ENCODE data around the gene TRPV3. TPM values are rescaled to one million over a fixed set of nuclear protein-coding genes. Genes with fewer than 3 reads are reported as not detected.
A peak's percentile ranks its signal among the peaks of the same experiment; 100 is the strongest.

The TRPV3 gene
- total RNA-seq, result under 1 TPM; 0.21 to 0.93 (median 0.45) TPM
- polyA plus RNA-seq, result under 1 TPM; 0.73 to 0.99 TPM

- no peak for TF ChIP-seq CTCF (IDR thresholded peaks at IDR 0.05)
- Histone ChIP-seq H3K4me3 (no peak within 1 kb of the TSS), H3K27me3 (no peaks in the 10 kb centered on the region), H3K27ac (peak within 1 kb of the TSS in 1 of 4 donors; percentile 15), H3K36me3 (no peaks in the 10 kb centered on the region), H3K4me1 (peaks cover 0 to 6% (median 0%) of the 10 kb centered on the region in 3 donors), H3K9me3 (no peaks in the 10 kb centered on the region)
- intact Hi-C loops (cut with DNase I), result no loop called here
- FAIRE-seq, result no peak
- ATAC-seq, result peak; percentile 31 to 97 (median 95)
- WGBS, 2 donors, result 55 to 66% methylated on average over 23 of the region's 23 CpGs
- peak in 5 of 6 donors; percentile 71 to 95 (median 85) for DNase-seq
Measured at GRCh38 chr17:3557768-3558583, at the start of gene TRPV3. Gene TRPV3 (minus strand): TSS chr17:3557812. CDS start chr17:3554850, 2,962 bp downstream.

- H3K4me1 ChIP-seq, result no peaks in the 10 kb centered on the region
- no peak for FAIRE-seq
- no peak for TF ChIP-seq CTCF (IDR thresholded peaks at IDR 0.05)
- peak in 1 of 4 donors; percentile 15 for ATAC-seq
- no peaks in the 10 kb centered on the region for H3K27me3 ChIP-seq
- peaks cover 0 to 13% (median 0%) of the 10 kb centered on the region in 3 donors for H3K36me3 ChIP-seq
- no peak overlapping the region for H3K4me3 ChIP-seq
- intact Hi-C loops (cut with DNase I), result no loop called here
- 87 to 93% methylated on average over 4 of the region's 4 CpGs for WGBS, 2 donors
- H3K27ac ChIP-seq, result no peak overlapping the region
- no peaks in the 10 kb centered on the region for H3K9me3 ChIP-seq
- no peak for DNase-seq
Measured at GRCh38 chr17:3603870-3604259, 46.3 kb upstream of the TRPV3 start.

- Histone ChIP-seq H3K9me3 (no peaks in the 10 kb centered on the region), H3K4me3 (no peak overlapping the region), H3K4me1 (no peaks in the 10 kb centered on the region), H3K27me3 (no peaks in the 10 kb centered on the region), H3K27ac (no peak overlapping the region), H3K36me3 (peaks cover 0 to 10% (median 0%) of the 10 kb centered on the region in 3 donors)
- no peak for FAIRE-seq
- no peak for DNase-seq
- TF ChIP-seq CTCF (IDR thresholded peaks at IDR 0.05), result no peak
- 91 to 93% methylated on average over 17 of the region's 17 CpGs for WGBS, 2 donors
- ATAC-seq, result peak in 2 of 4 donors; percentile 49 to 57
- intact Hi-C loops (cut with DNase I), result no loop called here
Measured at GRCh38 chr17:3603119-3603869, 45.7 kb upstream of the TRPV3 start.

- H3K4me3 ChIP-seq, result no peak overlapping the region
- WGBS, 2 donors, result 78 to 81% methylated on average over 16 of the region's 16 CpGs
- H3K27ac ChIP-seq, result no peak overlapping the region
- intact Hi-C loops (cut with DNase I), result no loop called here
- FAIRE-seq (no peak), DNase-seq (peak in 1 of 6 donors; percentile 25), ATAC-seq (peak in 2 of 4 donors; percentile 42 to 47)
- H3K9me3 ChIP-seq, result no peaks in the 10 kb centered on the region
- H3K4me1 ChIP-seq, result no peaks in the 10 kb centered on the region
- peak in 2 of 4 donors; percentile 15 to 18 for TF ChIP-seq CTCF (IDR thresholded peaks at IDR 0.05)
- H3K36me3 ChIP-seq, result peaks cover 0 to 10% (median 0%) of the 10 kb centered on the region in 3 donors
- H3K27me3 ChIP-seq, result no peaks in the 10 kb centered on the region
Measured at GRCh38 chr17:3602499-3602898, 44.9 kb upstream of the TRPV3 start.
